ENCODE results near the gene RDM1.
A peak's percentile ranks its signal among the peaks of the same experiment; 100 is the strongest.
"Not testable (repeated sequence)": the region's sequence is repeated elsewhere in the genome, so short reads cannot be mapped to it uniquely, and the experiment has no call there.

The RDM1 gene

GRCh38 chr17:35898283-35899070, 32.1 kb downstream of the RDM1 start:
- peak; percentile 68 for DNase-seq

DNA sequence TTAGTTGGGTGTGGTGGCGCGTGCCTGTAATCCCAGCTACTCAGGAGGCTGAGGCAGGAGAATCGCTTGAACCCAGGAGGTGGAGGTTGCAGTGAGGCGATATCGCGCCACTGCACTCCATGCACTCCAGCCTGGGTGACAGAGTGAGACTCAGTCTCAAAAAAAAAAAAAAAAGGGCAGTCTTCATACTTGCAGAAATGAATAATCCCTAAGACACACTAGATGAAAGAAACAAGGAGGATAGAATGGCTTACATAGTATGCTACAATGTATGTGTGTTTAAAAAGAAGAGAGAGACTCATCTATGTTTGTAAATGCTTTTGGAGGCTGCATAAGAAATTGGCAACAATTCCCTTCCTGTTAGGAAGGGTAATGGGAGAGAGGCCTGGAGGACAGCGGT, 32.8 kb downstream of the RDM1 start:
- not testable (repeated sequence) for DNase-seq, ATAC-seq

More at GRCh38 chr17:35898283-35899070, 32.1 kb downstream of the RDM1 start:
- ATAC-seq: peak; percentile 72

DNA sequence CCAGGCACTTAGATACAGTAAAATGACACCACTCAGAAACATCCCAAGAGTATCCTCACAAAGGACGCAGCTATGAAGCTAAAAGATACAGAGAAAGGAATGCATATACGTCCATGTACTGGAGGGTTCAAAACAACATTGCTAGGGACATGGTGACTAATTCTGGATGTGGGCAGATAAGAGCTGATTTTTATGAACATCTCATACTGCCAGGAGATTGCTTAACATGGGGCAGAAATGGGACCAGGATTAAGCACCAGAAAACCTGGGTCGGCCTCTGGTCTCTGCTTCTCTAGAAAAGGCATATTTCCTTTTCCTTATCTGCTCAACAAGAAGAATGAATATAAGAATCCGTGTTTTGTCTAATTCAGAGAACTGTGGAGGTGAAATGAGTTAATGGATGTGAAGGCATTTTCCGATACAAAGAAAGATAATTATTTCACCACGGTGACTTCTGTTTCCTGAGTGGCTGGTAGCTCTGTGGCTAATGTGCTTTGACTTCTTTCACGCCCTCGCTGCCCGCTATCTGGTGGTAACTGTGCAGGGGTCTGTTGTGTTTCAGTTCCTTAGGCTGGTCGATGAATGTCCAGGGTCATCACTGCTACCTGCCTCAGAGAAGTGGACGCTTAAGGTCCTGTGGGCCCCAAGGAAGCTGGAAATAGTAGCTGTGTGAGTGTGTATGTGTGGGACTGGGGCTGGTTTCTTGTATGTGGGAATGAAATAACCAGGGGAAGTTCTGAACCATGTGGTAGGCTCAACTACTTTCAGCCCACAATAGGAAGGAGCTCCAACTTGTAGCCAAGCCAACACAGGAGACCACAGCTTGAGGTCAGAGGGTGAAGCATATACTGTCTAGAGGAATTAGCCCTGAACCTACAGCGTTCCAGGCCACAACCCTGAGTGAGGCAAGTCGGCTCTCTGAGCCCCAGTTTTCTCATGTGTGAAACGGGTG, 34.7 kb downstream of the RDM1 start:
- ATAC-seq: peak; percentile 71
- peak; percentile 57 for DNase-seq

GRCh38 chr17:35894206-35894605, 36.4 kb downstream of the RDM1 start:
- no peak for DNase-seq
- no peak for ATAC-seq

- DNase-seq (no peak), ATAC-seq (no peak)
Observed at GRCh38 chr17:35893751-35894150, 36.8 kb downstream of the RDM1 start.

GRCh38 chr17:35892091-35893035, 38.2 kb downstream of the RDM1 start:
- DNase-seq: peak; percentile 83
- ATAC-seq: peak; percentile 74

GRCh38 chr17:35891269-35891668, 39.3 kb downstream of the RDM1 start:
- DNase-seq (no peak), ATAC-seq (no peak)

GRCh38 chr17:35890774-35891155, 39.8 kb downstream of the RDM1 start:
- DNase-seq (peak; percentile 44), ATAC-seq (peak; percentile 26)

DNA sequence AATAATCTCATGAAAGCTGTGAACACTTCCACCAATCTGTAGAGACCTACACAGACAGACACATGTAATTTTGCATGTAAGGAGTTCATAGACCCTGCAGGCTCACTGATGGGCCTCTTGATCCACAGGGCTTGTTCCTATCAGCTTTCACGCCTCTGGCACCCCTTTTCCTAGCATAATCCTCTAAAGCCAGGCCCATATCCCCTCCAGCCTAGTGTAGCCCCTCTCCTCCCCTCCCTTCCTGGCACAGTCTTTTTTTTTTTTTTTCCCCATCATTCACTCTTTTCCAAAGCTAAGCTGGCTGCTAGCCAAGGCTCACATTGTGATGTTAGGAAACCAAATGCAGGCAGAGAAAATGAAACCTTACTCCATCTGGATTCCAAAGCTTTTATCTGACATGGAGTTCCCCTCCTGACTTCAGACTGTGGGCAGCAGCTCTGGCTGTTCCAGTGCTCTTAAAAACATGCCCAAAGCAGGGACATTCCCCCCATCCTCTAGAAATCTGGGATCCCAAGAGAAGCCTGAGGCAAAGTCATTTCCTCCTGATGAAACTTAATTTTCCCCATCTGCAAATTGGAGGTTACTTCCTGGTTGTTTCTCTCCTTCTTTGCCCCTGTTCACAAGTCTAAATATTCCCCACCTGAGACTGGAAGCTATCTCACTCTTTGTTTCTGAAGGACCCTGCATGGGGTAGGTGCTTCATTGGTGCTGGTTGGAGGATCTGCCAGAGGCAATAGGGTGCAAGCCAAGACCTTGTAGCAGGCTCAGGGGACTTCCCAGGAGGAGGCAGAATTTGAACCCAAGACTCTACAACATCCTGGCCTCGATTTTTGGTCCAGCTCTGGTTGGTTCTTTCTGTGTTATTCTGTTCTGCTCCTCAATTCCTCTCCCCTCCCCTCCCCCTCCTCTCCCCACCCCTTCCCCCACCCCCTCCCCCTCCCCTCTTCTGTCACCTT, 40.5 kb downstream of the RDM1 start:
- no peak for ATAC-seq
- DNase-seq: no peak

GRCh38 chr17:35889241-35889640, 41.3 kb downstream of the RDM1 start:
- ATAC-seq (peak; percentile 72), DNase-seq (no peak)

DNA sequence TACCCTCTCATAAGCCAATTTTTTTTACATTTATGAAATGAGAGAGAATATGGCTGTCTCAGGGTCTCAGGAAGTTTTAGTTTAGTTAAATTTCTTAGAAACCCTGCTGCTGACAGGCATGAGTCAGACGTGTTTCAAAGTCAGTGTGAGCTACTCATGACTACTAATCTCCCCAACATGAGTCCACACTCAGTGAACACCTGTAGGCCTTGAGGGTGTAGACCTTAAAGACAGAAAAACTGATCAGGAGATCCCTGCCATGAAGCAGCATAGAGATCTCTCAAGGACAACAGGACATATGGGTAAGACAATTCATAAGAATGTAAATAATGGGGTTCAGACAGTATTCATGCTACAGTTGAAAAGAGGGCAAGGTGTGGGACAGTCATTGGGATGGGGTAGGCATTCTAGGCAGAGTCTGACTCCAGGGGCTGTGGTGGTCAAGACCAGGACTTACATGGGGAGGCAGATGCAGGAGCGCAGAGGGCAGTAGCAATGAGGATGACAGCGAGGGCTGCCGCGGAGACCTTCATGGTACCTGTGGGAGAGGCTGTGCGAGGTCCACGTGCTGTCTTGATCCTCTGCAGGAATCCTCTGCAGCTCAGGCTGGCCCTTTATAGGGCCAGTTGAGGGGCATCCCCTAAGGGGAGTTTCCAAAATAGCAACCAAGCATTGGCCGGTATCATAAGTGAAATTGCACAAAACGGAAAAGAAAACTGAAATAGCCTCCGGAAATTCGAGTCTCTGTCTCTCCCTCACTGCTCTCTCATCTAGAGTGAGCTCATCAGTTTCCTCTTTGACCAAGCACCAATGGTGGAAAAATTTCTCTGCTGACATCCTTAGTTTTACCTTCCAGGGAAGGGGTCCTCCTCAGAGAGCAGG, 50.6 kb downstream of the RDM1 start, which contains the start of gene CCL5:
CCL5 (minus strand) TSS at position 588 of the 882 bp plus-strand sequence.
- ATAC-seq (peak; percentile 94), DNase-seq (peak; percentile 59)

- ATAC-seq (no peak), DNase-seq (no peak)
Observed at GRCh38 chr17:35878361-35878760, 52.2 kb downstream of the RDM1 start.

GRCh38 chr17:35877345-35878029, 53.1 kb downstream of the RDM1 start:
- ATAC-seq: no peak
- DNase-seq: no peak

DNA sequence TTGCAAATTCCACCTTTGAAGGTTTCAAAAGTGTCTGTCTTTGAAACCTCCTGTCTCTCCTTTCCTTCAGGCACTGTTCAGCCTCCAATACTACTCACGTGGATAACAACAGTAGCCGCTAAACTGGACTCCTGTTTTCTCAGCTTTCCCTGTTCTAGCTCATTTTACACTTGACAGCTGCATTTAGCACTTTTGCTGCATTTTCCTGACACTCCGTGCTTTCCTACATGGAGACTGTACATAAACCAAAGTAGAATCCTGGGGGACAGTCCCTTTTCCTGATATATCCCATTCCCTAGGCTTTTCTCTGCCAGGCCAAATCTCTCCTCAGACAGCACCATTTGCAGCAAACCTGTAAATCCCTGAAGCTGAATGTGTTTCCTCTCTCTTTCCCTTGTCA, 54.0 kb downstream of the RDM1 start:
- no peak for ATAC-seq

GRCh38 chr17:35875800-35876139, 54.8 kb downstream of the RDM1 start:
- DNase-seq (no peak), ATAC-seq (no peak)

More for the DNA sequence above, 54.0 kb downstream of the RDM1 start:
- DNase-seq: no peak

DNA sequence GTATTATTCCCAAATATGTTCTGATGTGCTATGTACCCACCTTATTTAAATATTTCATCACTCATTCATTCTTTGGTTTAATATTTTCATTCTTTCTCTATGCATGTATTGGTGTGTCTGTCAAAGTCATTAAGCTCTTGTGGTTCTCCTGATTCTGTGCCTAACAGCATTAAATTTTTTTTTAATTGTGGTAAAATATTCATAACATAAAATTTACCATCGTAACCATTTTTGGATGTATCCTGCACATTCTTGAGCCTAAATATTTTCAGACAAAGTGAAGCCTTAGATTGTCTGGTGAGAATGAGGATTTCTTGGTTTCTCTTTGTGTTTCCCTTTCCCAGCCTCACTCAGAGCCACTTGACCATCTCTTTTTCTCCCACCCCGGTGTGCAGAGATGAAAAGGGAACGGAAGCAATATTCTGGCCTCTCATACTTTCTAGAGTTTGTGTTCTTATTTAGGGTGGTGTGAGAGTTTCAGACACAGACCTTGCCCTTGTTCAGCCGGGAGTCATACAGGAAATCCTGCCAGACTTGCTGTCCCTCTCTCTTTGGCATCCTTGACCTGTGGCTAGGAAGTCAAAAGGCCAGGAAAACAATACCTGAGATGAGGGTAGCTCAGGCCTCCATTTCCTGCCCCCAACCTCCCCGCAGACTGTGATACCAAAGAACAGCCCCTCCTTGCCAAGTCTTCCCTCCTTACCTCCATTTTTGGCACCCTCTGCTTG, 55.3 kb downstream of the RDM1 start:
- DNase-seq: no peak
- no peak for ATAC-seq

GRCh38 chr17:35872196-35872980, 58.2 kb downstream of the RDM1 start:
- no peak for DNase-seq
- ATAC-seq: no peak
